Fibroblast of lung (primary cell): ENCODE results near the gene ITPR1. TPM values are rescaled to one million over a fixed set of nuclear protein-coding genes. Genes with fewer than 3 reads are reported as not detected.

ENCODE experiments used
- DNase-seq, 2 donors: peaks; one replicate each; pipeline versions ENCODE4 v3.0.0 to v3.0.0-alpha.2; 2010; ENCODE audit warnings: low read depth in 2 of 2
- H2AFZ ChIP-seq: 2 replicates; pipeline ENCODE4 v1.5.1; 2012; ENCODE audit warnings: low read length, control low read depth, inconsistent platforms
- H3K27ac ChIP-seq: 2 replicates; pipeline ENCODE4 v1.5.1; 2011; ENCODE audit warnings: low read length, control low read depth; ENCODE audit not compliant: insufficient read depth
- H3K27me3 ChIP-seq: 2 replicates; pipeline ENCODE4 v1.5.1; 2011; ENCODE audit warnings: mild to moderate bottlenecking, low read length; ENCODE audit not compliant: control insufficient read depth, insufficient read depth
- H3K36me3 ChIP-seq: 2 replicates; pipeline ENCODE4 v1.5.1; 2011; ENCODE audit warnings: low read length; ENCODE audit not compliant: control insufficient read depth, insufficient read depth
- H3K4me1 ChIP-seq: 2 replicates; pipeline ENCODE4 v1.5.1; 2011; ENCODE audit warnings: low read length; ENCODE audit not compliant: control insufficient read depth, insufficient read depth; ENCODE audit errors: extremely low read depth
- H3K4me2 ChIP-seq: 2 replicates; pipeline ENCODE4 v1.5.1; 2011; ENCODE audit warnings: low read length, control low read depth; ENCODE audit not compliant: insufficient read depth; ENCODE audit errors: extremely low read depth
- H3K4me3 ChIP-seq, 4 experiments: fragments of 200-600 bp in 1 of 4; sonication (generic) in 1 of 4; replicated peaks in 1 of 4; 2 replicates each; pipeline ENCODE4 v1.5.1; 2011 to 2016; ENCODE audit warnings: low read length in 4 of 4, low read depth in 3 of 4, mild to moderate bottlenecking in 3 of 4, control low read depth in 2 of 4, inconsistent platforms in 1 of 4, mixed read lengths in 1 of 4; ENCODE audit not compliant: insufficient read depth in 1 of 4; ENCODE audit errors: control extremely low read depth in 1 of 4
- H3K79me2 ChIP-seq: 2 replicates; pipeline ENCODE4 v1.5.1; 2012; ENCODE audit warnings: mild to moderate bottlenecking, low read length, inconsistent platforms; ENCODE audit not compliant: control insufficient read depth, insufficient read depth
- H3K9ac ChIP-seq: 2 replicates; pipeline ENCODE4 v1.5.1; 2011; ENCODE audit warnings: mild to moderate bottlenecking, low read length, control low read depth; ENCODE audit not compliant: insufficient read depth
- H3K9me3 ChIP-seq: 2 replicates; pipeline ENCODE4 v1.5.1; 2012; ENCODE audit warnings: low read depth, low read length; ENCODE audit not compliant: control insufficient read depth, insufficient read depth
- H4K20me1 ChIP-seq: 2 replicates; pipeline ENCODE4 v1.5.1; 2011; ENCODE audit warnings: low read length; ENCODE audit not compliant: control insufficient read depth, insufficient read depth; ENCODE audit errors: extremely low read depth
- CTCF ChIP-seq, 2 donors: IDR thresholded peaks in 1 of 2; conservative IDR thresholded peaks in 1 of 2; 1 replicate in 1 of 2; 2 replicates in 1 of 2; pipeline ENCODE4 v1.5.1; 2011 to 2012; ENCODE audit warnings: low read length in 2 of 2, control low read depth in 1 of 2, inconsistent platforms in 1 of 2, low read depth in 1 of 2, mild to moderate bottlenecking in 1 of 2
- EZH2 ChIP-seq: IDR thresholded peaks from 2 replicates; pipeline ENCODE4 v1.5.1; 2012; ENCODE audit warnings: low read length, control low read depth, mild to moderate bottlenecking; ENCODE audit errors: missing control alignments
- polyA plus RNA-seq, 2 donors: library from polyadenylated mRNA; depleted of rRNA in 1 of 2; stranded (reverse) in 1 of 2; unstranded in 1 of 2; fragments of >200 nt; gene quantifications; 2 replicates each; pipeline ENCODE4 v1.2.1, GENCODE V29; 2011 to 2012; ENCODE audit warnings: missing spikeins in 1 of 2
- total RNA-seq: library from RNA; depleted of rRNA; stranded (reverse); fragments of >200 nt; gene quantifications from 2 replicates; pipeline ENCODE4 v1.2.1, GENCODE V29; 2014

Gene ITPR1
- total and polyA plus RNA-seq, 2 donors (not counting 1 experiment from before 2014, with no cell fraction given): 19.2 to 87.0 TPM

- no peaks in the 10 kb centered on the region for H3K4me1 ChIP-seq
- peaks cover 8% of the 10 kb centered on the region for H3K27me3 ChIP-seq
- peak in 1 of 2 donors; percentile 2 for DNase-seq
- no peaks in the 10 kb centered on the region for H4K20me1 ChIP-seq
- no peaks in the 10 kb centered on the region for H3K36me3 ChIP-seq
- H3K4me3 ChIP-seq: no peak overlapping the region
- no peaks in the 10 kb centered on the region for H3K79me2 ChIP-seq
- H3K27ac ChIP-seq: no peak overlapping the region
- H2AFZ ChIP-seq: no peak overlapping the region
- H3K4me2 ChIP-seq: no peak overlapping the region
- TF ChIP-seq EZH2 (no peak), CTCF (conservative IDR thresholded peaks at IDR 0.05 in 1 of 2, IDR thresholded peaks at IDR 0.05 in 1 of 2; ENCODE audit: low read depth in 1 of 2, low read length in 2 of 2) (no peak)
- no peaks in the 10 kb centered on the region for H3K9me3 ChIP-seq
- H3K9ac ChIP-seq: no peak overlapping the region
These were observed 16.7 kb upstream of the ITPR1 start for GRCh38 chr3:4476496-4476895.

- H4K20me1 ChIP-seq: no peaks in the 10 kb centered on the region
- H3K4me3 ChIP-seq: no peak overlapping the region
- H3K9ac ChIP-seq: no peak overlapping the region
- no peak overlapping the region for H3K27ac ChIP-seq
- H3K4me1 ChIP-seq: no peaks in the 10 kb centered on the region
- no peaks in the 10 kb centered on the region for H3K36me3 ChIP-seq
- H2AFZ ChIP-seq: no peak overlapping the region
- no peaks in the 10 kb centered on the region for H3K9me3 ChIP-seq
- H3K79me2 ChIP-seq: no peaks in the 10 kb centered on the region
- no peak overlapping the region for H3K4me2 ChIP-seq
- TF ChIP-seq CTCF (conservative IDR thresholded peaks at IDR 0.05 in 1 of 2, IDR thresholded peaks at IDR 0.05 in 1 of 2; ENCODE audit: low read depth in 1 of 2, low read length in 2 of 2) (no peak), EZH2 (no peak)
- H3K27me3 ChIP-seq: peaks cover 3% of the 10 kb centered on the region
- DNase-seq: no peak
These were observed 14.9 kb upstream of the ITPR1 start for GRCh38 chr3:4478261-4478660.

GRCh38 chr3:4491855-4492207, 1.3 kb upstream of the ITPR1 start:
- no peaks in the 10 kb centered on the region for H4K20me1 ChIP-seq
- peak overlapping the region; percentile 67 to 95 (median 78) for H3K4me3 ChIP-seq
- H3K27me3 ChIP-seq: no peaks in the 10 kb centered on the region
- TF ChIP-seq CTCF (conservative IDR thresholded peaks at IDR 0.05 in 1 of 2, IDR thresholded peaks at IDR 0.05 in 1 of 2; ENCODE audit: low read depth in 1 of 2, low read length in 2 of 2): no peak
- TF ChIP-seq EZH2: no peak
- no peaks in the 10 kb centered on the region for H3K9me3 ChIP-seq
- no peak overlapping the region for H3K27ac ChIP-seq
- no peaks in the 10 kb centered on the region for H3K36me3 ChIP-seq
- H3K9ac ChIP-seq: no peak overlapping the region
- no peak for DNase-seq
- no peaks in the 10 kb centered on the region for H3K79me2 ChIP-seq
- H2AFZ ChIP-seq: no peak overlapping the region
- peak overlapping the region; percentile 90 for H3K4me2 ChIP-seq
- H3K4me1 ChIP-seq: no peaks in the 10 kb centered on the region
